Right lung (tissue), 5 donors: ENCODE results near the gene ZSCAN2. TPM values are rescaled to one million over a fixed set of nuclear protein-coding genes. Genes with fewer than 3 reads are reported as not detected.

Experiments used
- DNase-seq, 2 donors: peaks; one replicate each; pipeline ENCODE4 v3.0.0-alpha.2; 2013
- polyA plus RNA-seq, 5 donors: library from polyadenylated mRNA; unstranded; fragments of 120-200 nt; gene quantifications; one replicate each; pipeline versions ENCODE4 v1.2.1 to v1.2.3, GENCODE V29; 2013; ENCODE audit warnings: inconsistent platforms in 1 of 5, low replicate concordance in 1 of 5; ENCODE audit not compliant: insufficient read length in 5 of 5, insufficient read depth in 1 of 5

ZSCAN2 gene
- polyA plus RNA-seq, 5 donors: 19.8 to 24.3 (median 21.2) TPM

DNA sequence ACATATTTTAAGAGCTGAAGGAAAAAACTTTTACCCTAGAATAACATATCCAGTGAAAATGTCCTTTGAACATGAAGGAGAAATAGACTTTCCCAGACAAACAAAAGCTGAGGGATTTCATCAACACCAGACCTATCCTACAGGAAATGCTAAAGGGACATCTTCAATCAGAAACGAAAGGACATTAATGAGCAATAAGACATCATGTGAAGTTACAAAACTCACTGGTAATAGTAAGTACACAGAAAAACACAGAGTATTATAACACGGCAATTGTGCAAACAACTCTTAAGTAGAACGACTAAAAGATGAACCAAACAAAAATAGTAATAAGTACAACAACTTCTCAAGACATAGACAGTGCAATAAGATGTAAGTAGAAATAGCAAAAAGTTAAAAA, 3.5 kb upstream of the ZSCAN2 start:
- no peak for DNase-seq

DNA sequence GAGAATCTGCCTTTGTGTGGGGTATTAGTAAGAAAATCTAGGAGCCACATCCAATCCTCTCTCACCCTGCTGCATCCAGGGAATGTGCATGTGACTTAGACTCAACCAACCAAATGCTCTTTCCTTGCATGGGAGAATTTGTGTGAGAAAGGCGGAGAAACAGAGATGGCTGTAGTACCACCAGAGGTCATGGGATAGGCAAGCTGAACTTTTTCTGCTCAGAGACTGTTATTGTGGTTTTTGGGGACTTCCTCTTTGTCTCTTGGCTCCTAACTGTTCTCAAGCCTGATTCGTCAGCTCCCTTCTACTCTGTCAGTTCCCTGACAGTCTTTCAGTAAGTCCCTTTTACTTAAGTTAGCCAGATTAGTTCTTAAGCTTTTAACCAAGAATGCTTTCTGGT, 2.6 kb upstream of the ZSCAN2 start:
- DNase-seq: no peak

DNA sequence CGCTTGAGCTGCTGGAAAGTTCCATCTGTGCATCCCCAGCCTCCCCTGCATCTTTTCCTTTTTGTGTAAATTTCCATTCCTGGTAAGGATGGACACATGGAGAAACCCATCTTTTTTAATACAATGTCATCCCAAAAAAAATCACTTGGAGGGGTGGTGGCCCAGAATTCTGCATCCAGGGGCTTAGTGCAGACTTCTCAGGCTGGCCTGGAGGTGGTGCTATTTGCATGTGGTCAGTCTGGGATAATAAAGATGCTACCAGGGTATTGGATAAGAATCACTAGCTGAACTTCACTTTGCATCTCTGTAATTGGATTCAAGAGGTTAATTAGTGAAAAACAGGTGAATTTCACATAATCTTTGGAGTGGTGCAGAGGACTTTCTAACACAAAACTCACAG, 1.8 kb upstream of the ZSCAN2 start:
- DNase-seq: no peak

DNA sequence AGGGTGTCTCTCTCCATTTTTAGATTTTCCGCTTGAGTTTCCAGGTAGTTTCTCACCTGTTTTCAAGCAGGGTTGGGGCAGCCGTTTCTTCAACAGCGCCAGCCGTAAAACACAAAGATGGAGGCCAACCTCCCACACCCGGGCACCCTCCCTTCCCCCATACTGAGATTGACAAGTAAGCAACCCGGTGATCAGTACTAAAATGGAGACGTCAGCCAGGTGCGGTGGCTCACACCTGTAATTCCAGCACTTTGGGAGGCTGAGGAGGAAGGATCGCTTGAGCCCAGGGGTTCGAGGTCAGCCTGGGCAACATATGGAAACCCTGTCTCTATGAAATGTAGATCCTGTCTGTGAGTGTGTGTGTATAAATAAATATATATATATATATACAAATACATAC, 903 bp upstream of the ZSCAN2 start:
- DNase-seq: no peak

DNA sequence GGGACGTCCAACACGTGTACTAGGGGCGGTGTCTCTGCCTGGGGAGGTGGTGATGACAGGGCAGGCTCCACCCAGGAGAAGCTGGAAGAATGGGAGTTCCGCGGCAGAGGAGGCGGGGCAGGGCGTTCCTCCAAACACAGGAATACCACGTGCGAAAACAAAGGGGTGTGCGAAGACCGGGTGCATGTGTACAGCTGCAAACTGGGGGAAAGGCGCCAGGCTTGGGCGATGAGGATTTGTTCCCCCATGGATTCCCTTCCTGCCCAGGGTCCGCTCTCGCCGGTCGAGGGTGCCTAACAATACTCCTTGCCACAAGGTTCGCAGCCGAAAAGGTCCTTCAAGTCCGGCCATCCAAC, 500 bp upstream of the ZSCAN2 start:
- peak; percentile 74 to 76 for DNase-seq

DNA sequence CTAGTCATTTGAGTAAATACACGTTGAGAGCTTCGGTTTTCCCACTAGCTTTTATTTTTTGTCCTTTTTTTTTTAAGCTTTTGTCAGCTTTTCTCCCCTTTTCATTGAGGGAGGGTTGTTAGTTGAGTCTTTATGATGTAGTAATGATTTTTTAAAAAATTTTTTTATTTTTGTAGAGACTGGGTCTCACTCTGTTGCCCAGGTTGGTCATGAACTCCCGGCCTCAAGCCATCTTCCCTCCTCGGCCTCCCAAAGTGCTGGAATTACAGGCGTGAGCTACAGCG, 688 bp downstream of the ZSCAN2 start:
- DNase-seq: no peak

DNA sequence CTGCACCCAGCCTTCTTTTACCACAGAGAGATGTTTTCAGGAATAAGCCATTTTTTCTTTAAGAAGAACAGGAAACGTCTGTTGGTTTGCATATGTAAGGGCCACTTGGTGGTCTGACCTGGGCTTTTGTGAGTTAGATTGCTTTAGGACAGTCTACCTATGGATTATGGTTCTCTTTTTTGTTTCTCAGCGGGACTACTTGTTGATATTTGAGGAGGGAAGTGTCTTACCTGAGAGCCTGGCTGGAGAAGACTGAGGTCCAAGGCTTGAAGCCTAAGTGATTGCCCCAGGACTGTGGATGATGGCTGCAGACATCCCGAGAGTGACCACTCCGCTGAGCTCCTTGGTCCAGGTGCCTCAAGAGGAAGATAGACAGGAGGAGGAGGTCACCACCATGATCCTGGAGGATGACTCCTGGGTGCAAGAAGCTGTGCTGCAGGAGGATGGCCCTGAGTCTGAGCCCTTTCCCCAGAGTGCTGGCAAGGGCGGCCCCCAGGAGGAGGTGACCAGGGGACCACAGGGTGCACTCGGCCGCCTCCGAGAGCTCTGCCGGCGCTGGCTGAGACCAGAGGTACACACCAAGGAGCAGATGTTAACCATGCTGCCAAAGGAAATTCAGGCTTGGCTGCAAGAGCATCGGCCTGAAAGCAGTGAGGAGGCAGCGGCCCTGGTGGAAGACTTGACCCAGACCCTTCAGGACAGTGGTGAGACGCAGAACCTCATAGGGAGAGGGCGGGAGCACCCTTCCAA, 3.0 kb downstream of the ZSCAN2 start:
- no peak for DNase-seq

DNA sequence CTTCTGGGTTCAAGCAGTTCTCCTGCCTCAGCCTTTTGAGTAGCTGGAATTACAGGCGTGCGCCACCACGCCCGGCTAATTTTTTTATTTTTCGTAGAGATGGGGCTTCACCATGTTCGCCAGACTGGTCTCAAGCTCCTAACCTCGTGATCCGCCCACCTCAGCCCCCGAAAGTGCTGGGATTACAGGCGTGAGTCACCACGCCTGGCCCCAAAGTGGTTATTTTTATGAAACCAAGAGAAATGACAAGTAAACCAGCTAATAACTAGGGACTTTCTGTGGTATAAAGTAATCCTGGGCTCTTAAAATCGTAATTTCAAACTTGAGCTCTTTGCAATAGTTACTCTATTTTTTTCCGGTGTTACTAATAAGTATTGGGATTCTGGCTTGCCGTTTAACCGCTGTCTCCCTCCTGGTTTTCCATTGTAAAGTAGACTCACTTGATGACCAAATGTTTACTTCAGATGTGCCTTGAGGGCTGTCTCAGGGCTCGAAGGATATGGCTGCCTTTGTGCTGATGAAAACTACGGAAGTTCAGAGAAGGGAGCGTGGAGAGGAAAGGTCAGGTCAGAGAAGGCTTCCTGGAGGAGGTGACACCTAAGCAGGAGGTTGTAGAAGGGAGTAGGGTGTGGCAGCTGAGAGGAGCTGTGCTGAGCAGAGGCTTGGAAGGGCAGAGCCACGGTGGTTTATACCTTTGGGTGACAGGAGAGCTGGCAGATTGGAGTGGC, 4.2 kb downstream of the ZSCAN2 start:
- DNase-seq: no peak

DNA sequence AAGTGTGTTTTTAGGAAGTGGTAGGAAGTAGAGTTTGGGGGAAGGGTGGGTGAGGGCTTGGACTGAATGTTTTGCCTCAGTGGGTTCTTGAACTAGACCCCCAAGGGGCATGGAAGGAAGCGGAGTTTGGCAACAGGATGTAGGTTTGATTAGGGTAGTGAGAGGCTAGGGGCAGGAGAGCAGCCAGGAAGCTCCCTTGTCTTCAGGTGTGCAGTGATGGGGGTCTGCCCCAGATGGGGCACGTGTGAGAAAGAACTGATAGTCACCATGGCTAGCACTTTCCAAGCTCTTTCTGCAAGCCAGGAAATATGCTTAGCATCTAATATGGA, 4.7 kb downstream of the ZSCAN2 start:
- DNase-seq: no peak

DNA sequence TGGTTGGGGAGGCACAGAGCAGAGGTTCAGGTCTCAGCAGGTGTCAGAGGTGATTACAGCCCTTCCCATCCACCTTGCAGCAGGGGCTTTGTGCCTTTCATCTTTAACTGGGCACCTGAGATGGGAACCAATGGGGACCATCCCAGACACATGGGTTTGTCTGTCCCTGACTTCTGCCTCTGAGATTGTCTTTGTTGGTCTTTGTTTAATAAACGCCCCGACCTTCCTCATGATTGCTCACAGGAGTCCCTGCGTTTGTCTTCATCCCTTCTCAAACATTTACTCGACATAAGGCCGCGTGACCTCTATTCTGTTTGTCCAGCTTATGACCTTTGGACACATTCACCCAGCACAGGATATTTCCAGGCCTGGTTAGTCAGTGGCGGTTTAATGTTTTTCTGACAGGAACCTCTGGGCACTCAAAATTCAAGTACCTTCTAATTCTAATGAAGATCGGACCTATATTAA, 5.9 kb downstream of the ZSCAN2 start:
- no peak for DNase-seq

DNA sequence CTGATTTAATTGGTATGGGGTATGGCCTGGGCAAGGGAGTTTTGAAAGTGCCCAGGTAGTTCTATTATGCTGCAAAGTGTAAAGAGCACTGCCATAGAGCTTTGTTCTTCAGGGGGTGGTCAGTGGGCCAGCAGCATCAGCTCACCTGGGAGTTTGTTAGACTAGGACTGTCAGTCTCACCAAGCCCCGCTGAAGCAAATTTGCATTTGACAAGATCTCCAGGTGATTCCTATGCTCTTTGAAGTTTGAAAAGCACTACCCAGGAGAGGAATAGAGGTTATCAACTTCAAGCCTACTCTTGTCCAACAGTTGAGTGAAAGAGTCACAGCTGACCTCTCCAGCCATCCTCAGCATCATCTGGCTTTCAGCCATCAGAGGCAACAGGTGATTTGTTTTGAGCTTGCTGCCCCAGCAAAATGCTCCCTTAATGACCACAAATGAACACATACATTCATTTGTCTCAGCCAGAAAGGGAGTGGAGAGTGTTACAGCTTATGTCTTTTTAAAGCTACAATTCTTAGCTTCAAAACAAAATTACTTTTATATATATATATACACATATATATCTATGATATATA, 8.0 kb downstream of the ZSCAN2 start:
- DNase-seq: no peak

DNA sequence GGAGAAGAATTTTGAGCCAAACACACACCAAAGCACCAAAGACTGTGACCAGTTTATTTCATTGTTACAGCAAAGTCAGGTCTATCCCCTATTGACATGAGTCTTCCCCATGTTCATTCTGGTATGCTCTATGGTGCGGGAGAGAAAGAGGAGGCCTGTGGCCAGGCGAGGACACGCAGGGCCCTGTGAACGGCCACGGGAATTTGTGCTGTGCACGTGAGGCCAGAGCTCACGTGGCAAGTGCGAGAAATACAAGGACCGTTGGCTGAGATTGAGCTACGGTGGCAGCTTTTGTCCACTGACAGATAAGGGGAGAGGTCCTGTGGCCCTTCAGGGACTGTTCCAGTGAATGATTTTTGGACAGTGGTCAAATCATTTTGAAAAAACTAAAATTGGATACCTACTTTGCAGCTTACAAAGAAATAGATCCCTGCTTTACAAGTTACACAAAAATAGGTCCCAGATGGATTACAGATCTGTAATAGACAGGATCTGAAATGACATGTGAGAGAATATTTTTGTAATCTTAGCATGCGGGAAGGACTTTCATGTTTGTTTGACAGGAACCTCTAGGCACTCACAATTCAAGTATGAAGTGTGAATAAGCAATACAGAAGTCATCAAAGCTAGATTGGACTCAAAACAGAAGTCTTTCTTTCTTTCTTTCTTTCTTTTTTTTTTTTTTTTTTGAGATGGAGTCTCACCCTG, 9.2 kb downstream of the ZSCAN2 start:
- no peak for DNase-seq

DNA sequence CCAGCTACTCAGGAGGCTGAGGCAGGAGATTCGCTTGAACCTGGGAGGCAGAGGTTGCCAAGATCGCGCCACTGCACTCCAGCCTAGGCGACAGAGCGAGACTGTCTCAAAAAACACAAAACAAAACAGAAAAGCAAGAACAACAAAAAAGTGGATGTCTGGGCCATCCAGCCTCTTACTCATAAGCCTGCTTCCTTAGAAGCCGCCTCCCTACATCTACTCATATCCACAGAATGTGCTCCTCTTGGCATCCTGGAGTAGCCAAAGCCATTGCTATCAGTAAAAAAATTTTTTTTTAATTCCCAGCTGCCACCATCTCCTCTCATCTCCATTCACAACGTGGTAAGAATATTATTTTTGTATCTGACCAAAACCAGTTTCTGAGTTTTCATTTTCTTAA, 10.8 kb downstream of the ZSCAN2 start:
- no peak for DNase-seq

DNA sequence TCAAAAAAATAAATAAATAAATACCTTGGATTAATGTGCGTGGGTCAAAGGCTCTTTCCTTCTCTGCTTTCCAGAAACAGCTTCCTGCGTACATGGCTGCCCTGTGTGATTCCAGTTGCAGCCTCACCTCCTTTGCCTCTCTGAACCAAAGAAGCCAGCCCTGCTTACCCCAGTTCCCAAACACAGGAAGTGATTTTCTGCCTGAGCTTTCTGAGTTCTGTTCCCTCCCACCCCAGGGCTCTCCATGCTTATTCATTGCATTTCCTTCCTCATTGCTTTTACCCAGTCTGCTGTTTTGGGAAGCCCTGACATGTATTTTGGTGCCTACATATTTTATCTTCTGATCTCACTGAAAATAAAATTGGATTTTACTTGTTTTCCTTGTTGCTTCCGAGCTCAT, 15.4 kb downstream of the ZSCAN2 start:
- no peak for DNase-seq

DNA sequence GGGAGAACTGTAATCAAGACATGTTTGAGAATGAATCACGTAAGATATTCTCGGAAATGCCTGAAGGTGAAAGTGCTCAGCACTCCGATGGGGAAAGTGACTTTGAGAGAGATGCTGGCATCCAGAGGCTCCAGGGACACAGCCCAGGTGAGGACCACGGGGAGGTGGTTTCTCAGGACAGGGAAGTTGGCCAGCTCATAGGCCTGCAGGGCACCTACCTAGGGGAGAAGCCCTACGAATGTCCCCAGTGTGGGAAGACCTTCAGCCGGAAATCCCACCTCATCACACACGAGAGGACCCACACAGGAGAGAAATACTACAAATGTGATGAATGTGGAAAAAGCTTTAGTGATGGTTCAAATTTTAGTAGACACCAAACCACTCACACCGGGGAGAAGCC, 19.8 kb downstream of the ZSCAN2 start:
- DNase-seq: no peak

DNA sequence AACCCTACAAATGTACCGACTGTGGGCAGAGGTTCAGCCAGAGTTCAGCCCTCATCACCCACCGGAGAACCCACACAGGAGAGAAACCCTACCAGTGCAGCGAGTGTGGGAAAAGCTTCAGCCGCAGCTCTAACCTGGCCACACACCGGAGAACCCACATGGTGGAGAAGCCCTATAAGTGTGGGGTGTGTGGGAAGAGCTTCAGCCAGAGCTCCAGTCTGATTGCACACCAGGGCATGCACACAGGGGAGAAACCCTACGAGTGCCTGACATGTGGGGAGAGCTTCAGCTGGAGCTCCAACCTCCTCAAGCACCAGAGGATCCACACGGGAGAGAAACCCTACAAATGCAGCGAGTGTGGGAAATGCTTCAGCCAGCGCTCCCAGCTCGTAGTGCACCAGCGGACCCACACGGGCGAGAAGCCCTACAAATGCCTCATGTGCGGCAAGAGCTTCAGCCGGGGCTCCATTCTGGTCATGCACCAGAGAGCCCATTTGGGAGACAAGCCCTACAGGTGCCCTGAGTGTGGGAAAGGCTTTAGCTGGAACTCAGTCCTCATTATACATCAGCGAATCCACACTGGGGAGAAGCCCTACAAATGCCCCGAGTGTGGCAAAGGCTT, 20.7 kb downstream of the ZSCAN2 start:
- no peak for DNase-seq

DNA sequence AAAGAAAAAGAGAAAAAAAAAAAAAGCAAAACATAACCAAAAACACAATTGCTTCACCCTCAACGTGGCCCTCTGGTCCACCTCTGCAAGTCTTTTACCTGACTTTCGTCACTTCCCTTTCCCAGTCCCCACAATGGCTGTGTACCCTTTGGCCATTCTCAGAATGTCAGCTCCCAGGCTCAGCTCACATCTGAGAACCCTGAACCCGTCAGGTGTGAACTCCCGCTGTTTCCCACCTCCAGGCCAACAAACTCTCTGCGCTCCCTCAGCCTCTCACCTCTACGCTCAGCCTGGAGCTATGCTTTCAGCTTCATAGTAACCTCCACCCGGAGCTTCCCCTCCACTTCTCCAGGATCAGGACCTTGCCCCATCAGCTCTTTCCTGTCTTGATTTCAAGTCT, 23.6 kb downstream of the ZSCAN2 start:
- DNase-seq: no peak

DNA sequence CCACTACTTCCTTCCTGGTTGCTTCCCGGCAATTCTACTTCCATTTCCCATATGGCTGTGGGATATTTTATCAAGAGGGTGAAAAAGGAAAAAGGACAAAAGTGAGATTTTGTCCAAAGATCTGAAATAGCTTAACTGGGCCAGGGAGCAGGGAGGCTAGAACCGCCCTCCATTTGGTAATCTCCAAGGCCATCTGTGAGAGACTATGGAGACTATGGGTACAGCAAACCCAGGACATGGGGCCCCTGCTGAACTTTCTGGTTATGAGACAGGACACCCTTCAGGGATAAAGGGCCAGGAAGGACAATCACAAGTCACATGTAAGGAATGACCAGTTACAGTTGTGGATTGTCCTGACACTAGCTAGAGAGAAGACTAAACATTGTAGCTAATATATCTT, 24.3 kb downstream of the ZSCAN2 start:
- no peak for DNase-seq

DNA sequence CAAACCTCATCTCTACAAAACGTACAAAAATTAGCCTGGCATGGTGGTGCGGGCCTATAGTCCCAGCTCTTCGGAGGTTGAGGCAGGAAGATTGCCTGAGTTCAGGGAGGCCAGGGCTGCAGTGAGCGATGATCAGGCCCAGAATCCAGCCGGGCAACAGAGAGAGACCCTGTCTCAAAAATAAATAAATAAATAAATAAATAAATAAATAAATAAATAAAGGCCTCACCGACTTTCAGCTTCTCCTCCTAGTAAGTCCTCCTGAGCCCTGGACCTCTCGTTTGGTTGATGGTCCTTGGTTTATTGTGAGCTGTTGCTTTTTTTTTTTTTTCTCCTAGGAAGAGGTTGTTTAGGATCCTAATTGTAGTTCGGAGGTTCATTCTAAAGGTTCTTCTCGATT, 28.2 kb downstream of the ZSCAN2 start:
- DNase-seq: no peak

DNA sequence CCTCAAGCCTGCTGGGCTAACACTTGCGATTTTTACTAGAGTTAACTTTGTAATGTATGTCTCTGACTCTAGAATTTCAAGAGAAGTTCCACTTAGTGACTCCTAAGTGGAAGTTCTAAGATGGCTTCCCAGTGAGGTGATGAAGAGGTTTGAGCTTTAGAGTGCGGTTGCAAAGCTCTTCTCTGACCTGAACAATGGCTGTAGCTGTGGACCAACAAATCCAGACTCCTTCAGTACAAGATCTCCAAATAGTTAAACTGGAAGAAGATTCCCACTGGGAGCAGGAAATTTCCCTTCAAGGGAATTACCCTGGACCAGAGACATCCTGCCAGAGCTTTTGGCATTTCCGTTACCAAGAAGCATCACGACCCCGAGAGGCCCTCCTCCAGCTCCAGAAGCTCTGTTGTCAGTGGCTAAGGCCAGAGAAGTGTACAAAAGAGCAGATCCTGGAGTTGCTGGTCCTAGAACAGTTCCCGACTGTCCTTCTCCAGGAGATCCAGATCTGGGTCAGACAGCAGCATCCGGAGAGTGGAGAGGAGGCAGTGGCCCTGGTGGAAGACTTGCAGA, 31.0 kb downstream of the ZSCAN2 start:
- no peak for DNase-seq

DNA sequence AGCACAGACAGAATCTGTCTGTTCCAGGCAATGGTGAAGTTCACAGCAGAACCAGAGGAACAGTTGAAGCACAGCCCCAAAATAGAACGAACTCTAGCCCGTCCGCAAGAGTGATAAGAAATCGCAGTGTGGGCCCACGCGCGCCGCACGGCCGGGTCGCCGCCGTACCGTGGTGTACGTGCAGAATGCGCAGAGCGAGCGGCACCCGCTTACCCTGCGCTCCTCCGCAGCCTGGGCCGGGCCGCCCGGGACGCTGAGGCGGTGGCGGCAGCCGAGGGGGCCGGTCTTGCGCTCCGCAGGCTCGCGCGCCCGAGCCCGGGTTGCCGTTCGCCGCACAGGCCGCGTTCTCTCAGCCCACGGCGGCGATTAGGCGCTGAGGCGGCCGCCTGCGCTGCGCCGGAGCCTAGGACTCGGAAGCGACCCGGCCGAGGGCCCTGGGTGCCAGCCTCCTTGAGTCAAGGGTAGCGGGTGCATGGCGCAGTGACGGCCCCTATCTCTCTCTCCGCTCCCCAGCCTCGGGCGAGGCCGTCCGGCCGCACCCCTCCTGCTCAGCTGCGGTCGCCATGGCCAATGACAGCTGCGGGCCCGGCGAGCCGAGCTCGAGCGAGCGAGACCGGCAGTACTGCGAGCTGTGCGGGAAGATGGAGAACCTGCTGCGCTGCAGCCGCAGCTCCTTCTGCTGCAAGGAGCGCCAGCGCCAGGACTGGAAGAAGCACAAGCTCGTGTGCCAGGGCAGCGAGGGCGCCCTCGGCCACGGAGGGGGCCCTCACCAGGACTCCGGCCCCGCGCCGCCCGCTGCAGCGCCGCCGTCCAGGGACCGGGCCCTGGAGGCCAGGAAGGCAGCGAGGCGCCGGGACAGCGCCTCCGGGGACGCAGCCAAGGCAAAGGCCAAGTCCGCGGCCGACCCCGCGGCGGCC, 32.8 kb downstream of the ZSCAN2 start:
- DNase-seq: peak; percentile 65 to 78
